GM10847 (cell line): ENCODE data around the gene PDE4C.

Experiments
- POLR2A ChIP-seq: IDR thresholded peaks from 2 replicates; pipeline ENCODE4 v1.6.1; 2011; ENCODE audit not compliant: insufficient read length; ENCODE audit errors: extremely low read depth

The PDE4C gene

GRCh38 chr19:18231775-18232174 is 5.5 kb upstream of the PDE4C start:
- no peak for TF ChIP-seq POLR2A

GRCh38 chr19:18230941-18231734 is 4.9 kb upstream of the PDE4C start:
- TF ChIP-seq POLR2A, result no peak

GRCh38 chr19:18229915-18230314 is 3.7 kb upstream of the PDE4C start:
- TF ChIP-seq POLR2A, result no peak

- TF ChIP-seq POLR2A, result no peak
Measured at GRCh38 chr19:18229474-18229873, 3.2 kb upstream of the PDE4C start.

GRCh38 chr19:18227781-18228271 is 1.6 kb upstream of the PDE4C start:
- TF ChIP-seq POLR2A, result no peak

GRCh38 chr19:18226956-18227780 is 930 bp upstream of the PDE4C start:
- TF ChIP-seq POLR2A, result no peak

GRCh38 chr19:18225355-18225701 is 910 bp downstream of the PDE4C start:
- no peak for TF ChIP-seq POLR2A

- no peak for TF ChIP-seq POLR2A
Measured at GRCh38 chr19:18224525-18225354, 1.5 kb downstream of the PDE4C start.

GRCh38 chr19:18223860-18224524 is 2.2 kb downstream of the PDE4C start:
- TF ChIP-seq POLR2A, result no peak

- no peak for TF ChIP-seq POLR2A
Measured at GRCh38 chr19:18221815-18222725, 4.2 kb downstream of the PDE4C start.

GRCh38 chr19:18220632-18221275 is 5.5 kb downstream of the PDE4C start:
- TF ChIP-seq POLR2A, result no peak

- TF ChIP-seq POLR2A, result no peak
Measured at GRCh38 chr19:18219911-18220631, 6.2 kb downstream of the PDE4C start.

GRCh38 chr19:18218600-18218999 is 7.6 kb downstream of the PDE4C start:
- TF ChIP-seq POLR2A, result no peak
